Fibroblast of the aortic adventitia (primary cell): Measurements from ENCODE around the gene KRTAP21-2. TPM values are rescaled to one million over a fixed set of nuclear protein-coding genes. Genes with fewer than 3 reads are reported as not detected.

Experiments used
- DNase-seq: peaks from one replicate; pipeline ENCODE4 v3.0.0-alpha.2; 2010; ENCODE audit warnings: low read depth
- H3K4me3 ChIP-seq: 2 replicates; pipeline ENCODE4 v1.5.1; 2011; ENCODE audit warnings: low read depth, mild to moderate bottlenecking, control low read depth, low read length, moderate library complexity
- small RNA-seq: library from RNA; depleted of rRNA; stranded (forward); fragments of <200 nt; gene quantifications from one replicate; pipeline ENCODE3, GENCODE V24; 2012
- total RNA-seq: library from RNA; depleted of rRNA; stranded (reverse); fragments of >200 nt; gene quantifications from 2 replicates; pipeline ENCODE4 v1.2.3, GENCODE V29; 2012; ENCODE audit warnings: low replicate concordance
- TF ChIP-seq, protein P1 (sequence below): IDR thresholded peaks from 2 replicates; pipeline ENCODE4 v1.5.1; 2011; ENCODE audit warnings: mild to moderate bottlenecking, low read length, control low read depth, inconsistent platforms; ENCODE audit not compliant: insufficient read depth

The KRTAP21-2 gene
- total RNA-seq, 1 donor, result not detected

DNA sequence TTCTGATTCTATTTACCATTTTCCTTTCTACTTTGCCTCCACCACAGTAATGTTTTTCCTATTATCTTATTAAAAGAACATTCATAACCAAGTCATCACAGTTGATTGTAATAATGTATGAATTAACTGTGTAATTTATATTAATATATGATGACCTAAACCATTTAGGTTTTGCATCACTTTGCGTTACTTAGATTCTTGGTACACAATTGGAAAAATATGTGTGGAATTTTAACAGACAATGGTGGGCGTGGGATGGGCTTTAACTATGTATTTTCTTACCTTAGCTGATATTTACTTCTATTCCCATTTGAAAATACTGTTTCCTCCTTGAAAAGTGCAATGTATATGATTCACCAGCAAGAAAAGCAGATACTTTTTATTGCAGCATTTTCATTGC is 32.1 kb downstream of the KRTAP21-2 start:
- DNase-seq, result no peak
- TF ChIP-seq, protein P1, sequence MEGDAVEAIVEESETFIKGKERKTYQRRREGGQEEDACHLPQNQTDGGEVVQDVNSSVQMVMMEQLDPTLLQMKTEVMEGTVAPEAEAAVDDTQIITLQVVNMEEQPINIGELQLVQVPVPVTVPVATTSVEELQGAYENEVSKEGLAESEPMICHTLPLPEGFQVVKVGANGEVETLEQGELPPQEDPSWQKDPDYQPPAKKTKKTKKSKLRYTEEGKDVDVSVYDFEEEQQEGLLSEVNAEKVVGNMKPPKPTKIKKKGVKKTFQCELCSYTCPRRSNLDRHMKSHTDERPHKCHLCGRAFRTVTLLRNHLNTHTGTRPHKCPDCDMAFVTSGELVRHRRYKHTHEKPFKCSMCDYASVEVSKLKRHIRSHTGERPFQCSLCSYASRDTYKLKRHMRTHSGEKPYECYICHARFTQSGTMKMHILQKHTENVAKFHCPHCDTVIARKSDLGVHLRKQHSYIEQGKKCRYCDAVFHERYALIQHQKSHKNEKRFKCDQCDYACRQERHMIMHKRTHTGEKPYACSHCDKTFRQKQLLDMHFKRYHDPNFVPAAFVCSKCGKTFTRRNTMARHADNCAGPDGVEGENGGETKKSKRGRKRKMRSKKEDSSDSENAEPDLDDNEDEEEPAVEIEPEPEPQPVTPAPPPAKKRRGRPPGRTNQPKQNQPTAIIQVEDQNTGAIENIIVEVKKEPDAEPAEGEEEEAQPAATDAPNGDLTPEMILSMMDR, result no peak
- no peak overlapping the region for H3K4me3 ChIP-seq

GRCh38 chr21:30714456-30714855 is 32.6 kb downstream of the KRTAP21-2 start:
- no peak for DNase-seq
- no peak overlapping the region for H3K4me3 ChIP-seq
- TF ChIP-seq, protein P1, result no peak

GRCh38 chr21:30713766-30714165 is 33.3 kb downstream of the KRTAP21-2 start:
- no peak for DNase-seq
- no peak overlapping the region for H3K4me3 ChIP-seq
- TF ChIP-seq, protein P1, result no peak

- H3K4me3 ChIP-seq, result no peak overlapping the region
- TF ChIP-seq, protein P1, result no peak
- no peak for DNase-seq
Measured at GRCh38 chr21:30710499-30710898, 36.6 kb downstream of the KRTAP21-2 start.

DNA sequence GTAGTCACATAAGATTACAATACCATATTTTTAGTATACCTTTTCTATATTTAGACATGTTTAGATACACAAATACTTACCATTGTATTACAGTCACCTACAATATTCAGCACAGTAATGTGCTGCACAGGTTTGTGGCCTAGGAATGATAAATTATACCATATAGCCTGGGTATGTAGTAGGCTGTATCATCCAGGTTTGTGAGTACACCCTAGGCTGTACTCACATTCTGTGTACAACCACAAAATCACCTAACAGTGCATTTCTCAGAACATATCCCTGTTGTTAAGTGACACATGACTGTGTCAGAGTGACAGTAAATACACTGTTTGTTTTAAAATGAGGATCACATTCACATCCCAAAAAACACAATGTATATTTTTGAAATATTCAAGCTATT is 39.6 kb downstream of the KRTAP21-2 start:
- TF ChIP-seq, protein P1, result no peak

More for the DNA sequence above, 39.6 kb downstream of the KRTAP21-2 start:
- DNase-seq, result no peak
- H3K4me3 ChIP-seq, result no peak overlapping the region

Small RNAs within 50 kb of the gene (small RNA-seq; reads per million reads assigned to genes)
- gene AP000244.1, result not detected
- gene KRTAP21-3, result not detected

Other genes starting within 250 kb of the KRTAP21-2 start
- not detected in 2 replicates for gene KRTAP19-5, start 245.1 kb downstream of the KRTAP21-2 start, total RNA-seq
- not detected in 2 replicates for gene KRTAP19-6, start 205.4 kb downstream of the KRTAP21-2 start, total RNA-seq
- not detected in 2 replicates for gene KRTAP19-7, start 185.9 kb downstream of the KRTAP21-2 start, total RNA-seq
- gene KRTAP22-2, start 156.9 kb downstream of the KRTAP21-2 start, total RNA-seq, result not detected in 2 replicates
- not detected in 2 replicates for gene KRTAP6-3, start 154.8 kb downstream of the KRTAP21-2 start, total RNA-seq
- not detected in 2 replicates for gene KRTAP6-2, start 148.4 kb downstream of the KRTAP21-2 start, total RNA-seq
- not detected in 2 replicates for gene KRTAP22-1, start 146.2 kb downstream of the KRTAP21-2 start, total RNA-seq
- gene KRTAP6-1, start 133.3 kb downstream of the KRTAP21-2 start, total RNA-seq, result not detected in 2 replicates
- gene KRTAP20-1, start 130.8 kb downstream of the KRTAP21-2 start, total RNA-seq, result not detected in 2 replicates
- not detected in 2 replicates for gene KRTAP20-4, start 126.6 kb downstream of the KRTAP21-2 start, total RNA-seq
- not detected in 2 replicates for gene KRTAP20-2, start 112.1 kb downstream of the KRTAP21-2 start, total RNA-seq
- gene KRTAP20-3, start 104.4 kb downstream of the KRTAP21-2 start, total RNA-seq, result not detected in 2 replicates
- gene KRTAP21-3, start 28.5 kb downstream of the KRTAP21-2 start, total RNA-seq, result not detected in 2 replicates
- not detected in 2 replicates for gene KRTAP21-1, start 8.2 kb upstream of the KRTAP21-2 start, total RNA-seq
- not detected in 2 replicates for gene KRTAP8-1, start 66.0 kb upstream of the KRTAP21-2 start, total RNA-seq
- not detected in 2 replicates for gene KRTAP7-1, start 82.5 kb upstream of the KRTAP21-2 start, total RNA-seq
- not detected in 2 replicates for gene KRTAP11-1, start 134.3 kb upstream of the KRTAP21-2 start, total RNA-seq